ENCODE data around the gene HEXB. TPM values are rescaled to one million over a fixed set of nuclear protein-coding genes. Genes with fewer than 3 reads are reported as not detected.
A peak's percentile ranks its signal among the peaks of the same experiment; 100 is the strongest.

Gene HEXB
- total RNA-seq, 1 experiment from 2014 or later: 60.9 TPM

- TF ChIP-seq ATF1 (CRISPR knock-in tag; IDR thresholded peaks at IDR 0.05): no peak
- TF ChIP-seq GABPB1 (CRISPR knock-in tag; IDR thresholded peaks at IDR 0.05): 0 out of 2 replicates have a peak, but pooled peaks have one; percentile 38
- TF ChIP-seq, protein P1, sequence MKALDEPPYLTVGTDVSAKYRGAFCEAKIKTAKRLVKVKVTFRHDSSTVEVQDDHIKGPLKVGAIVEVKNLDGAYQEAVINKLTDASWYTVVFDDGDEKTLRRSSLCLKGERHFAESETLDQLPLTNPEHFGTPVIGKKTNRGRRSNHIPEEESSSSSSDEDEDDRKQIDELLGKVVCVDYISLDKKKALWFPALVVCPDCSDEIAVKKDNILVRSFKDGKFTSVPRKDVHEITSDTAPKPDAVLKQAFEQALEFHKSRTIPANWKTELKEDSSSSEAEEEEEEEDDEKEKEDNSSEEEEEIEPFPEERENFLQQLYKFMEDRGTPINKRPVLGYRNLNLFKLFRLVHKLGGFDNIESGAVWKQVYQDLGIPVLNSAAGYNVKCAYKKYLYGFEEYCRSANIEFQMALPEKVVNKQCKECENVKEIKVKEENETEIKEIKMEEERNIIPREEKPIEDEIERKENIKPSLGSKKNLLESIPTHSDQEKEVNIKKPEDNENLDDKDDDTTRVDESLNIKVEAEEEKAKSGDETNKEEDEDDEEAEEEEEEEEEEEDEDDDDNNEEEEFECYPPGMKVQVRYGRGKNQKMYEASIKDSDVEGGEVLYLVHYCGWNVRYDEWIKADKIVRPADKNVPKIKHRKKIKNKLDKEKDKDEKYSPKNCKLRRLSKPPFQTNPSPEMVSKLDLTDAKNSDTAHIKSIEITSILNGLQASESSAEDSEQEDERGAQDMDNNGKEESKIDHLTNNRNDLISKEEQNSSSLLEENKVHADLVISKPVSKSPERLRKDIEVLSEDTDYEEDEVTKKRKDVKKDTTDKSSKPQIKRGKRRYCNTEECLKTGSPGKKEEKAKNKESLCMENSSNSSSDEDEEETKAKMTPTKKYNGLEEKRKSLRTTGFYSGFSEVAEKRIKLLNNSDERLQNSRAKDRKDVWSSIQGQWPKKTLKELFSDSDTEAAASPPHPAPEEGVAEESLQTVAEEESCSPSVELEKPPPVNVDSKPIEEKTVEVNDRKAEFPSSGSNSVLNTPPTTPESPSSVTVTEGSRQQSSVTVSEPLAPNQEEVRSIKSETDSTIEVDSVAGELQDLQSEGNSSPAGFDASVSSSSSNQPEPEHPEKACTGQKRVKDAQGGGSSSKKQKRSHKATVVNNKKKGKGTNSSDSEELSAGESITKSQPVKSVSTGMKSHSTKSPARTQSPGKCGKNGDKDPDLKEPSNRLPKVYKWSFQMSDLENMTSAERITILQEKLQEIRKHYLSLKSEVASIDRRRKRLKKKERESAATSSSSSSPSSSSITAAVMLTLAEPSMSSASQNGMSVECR (CRISPR knock-in tag; IDR thresholded peaks at IDR 0.05; ENCODE audit: borderline replicate concordance): 0 out of 2 replicates have a peak, but pooled peaks have one; percentile 85
- TF ChIP-seq MAX (CRISPR knock-in tag; IDR thresholded peaks at IDR 0.05): peak; percentile 67; the same call in 1 of the 2 replicates
- TF ChIP-seq, protein P2, sequence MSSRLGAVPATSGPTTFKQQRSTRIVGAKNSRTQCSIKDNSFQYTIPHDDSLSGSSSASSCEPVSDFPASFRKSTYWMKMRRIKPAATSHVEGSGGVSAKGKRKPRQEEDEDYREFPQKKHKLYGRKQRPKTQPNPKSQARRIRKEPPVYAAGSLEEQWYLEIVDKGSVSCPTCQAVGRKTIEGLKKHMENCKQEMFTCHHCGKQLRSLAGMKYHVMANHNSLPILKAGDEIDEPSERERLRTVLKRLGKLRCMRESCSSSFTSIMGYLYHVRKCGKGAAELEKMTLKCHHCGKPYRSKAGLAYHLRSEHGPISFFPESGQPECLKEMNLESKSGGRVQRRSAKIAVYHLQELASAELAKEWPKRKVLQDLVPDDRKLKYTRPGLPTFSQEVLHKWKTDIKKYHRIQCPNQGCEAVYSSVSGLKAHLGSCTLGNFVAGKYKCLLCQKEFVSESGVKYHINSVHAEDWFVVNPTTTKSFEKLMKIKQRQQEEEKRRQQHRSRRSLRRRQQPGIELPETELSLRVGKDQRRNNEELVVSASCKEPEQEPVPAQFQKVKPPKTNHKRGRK (CRISPR knock-in tag; IDR thresholded peaks at IDR 0.05; ENCODE audit: borderline replicate concordance): no peak
- TF ChIP-seq, protein P3, sequence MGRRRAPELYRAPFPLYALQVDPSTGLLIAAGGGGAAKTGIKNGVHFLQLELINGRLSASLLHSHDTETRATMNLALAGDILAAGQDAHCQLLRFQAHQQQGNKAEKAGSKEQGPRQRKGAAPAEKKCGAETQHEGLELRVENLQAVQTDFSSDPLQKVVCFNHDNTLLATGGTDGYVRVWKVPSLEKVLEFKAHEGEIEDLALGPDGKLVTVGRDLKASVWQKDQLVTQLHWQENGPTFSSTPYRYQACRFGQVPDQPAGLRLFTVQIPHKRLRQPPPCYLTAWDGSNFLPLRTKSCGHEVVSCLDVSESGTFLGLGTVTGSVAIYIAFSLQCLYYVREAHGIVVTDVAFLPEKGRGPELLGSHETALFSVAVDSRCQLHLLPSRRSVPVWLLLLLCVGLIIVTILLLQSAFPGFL (CRISPR knock-in tag; IDR thresholded peaks at IDR 0.05; ENCODE audit: borderline replicate concordance): no peak
- TF ChIP-seq TP53 (CRISPR knock-in tag; IDR thresholded peaks at IDR 0.05): peak; percentile 80; the same call in 1 of the 2 replicates
- no peak for TF ChIP-seq IRF2 (CRISPR knock-in tag; IDR thresholded peaks at IDR 0.05; ENCODE audit: borderline replicate concordance, low read depth)
- no peak for TF ChIP-seq NFYB (CRISPR knock-in tag; conservative IDR thresholded peaks at IDR 0.05; ENCODE audit: low read depth)
- TF ChIP-seq ZNF232 (CRISPR knock-in tag; IDR thresholded peaks at IDR 0.05): 0 out of 2 replicates have a peak, but pooled peaks have one; percentile 59
- no peak for TF ChIP-seq NR2C2 (CRISPR knock-in tag; IDR thresholded peaks at IDR 0.05)
- TF ChIP-seq ZNF121 (CRISPR knock-in tag; IDR thresholded peaks at IDR 0.05): no peak
- TF ChIP-seq USF2 (CRISPR knock-in tag; IDR thresholded peaks at IDR 0.05): peak; percentile 88
- no peak for TF ChIP-seq KAT7 (CRISPR knock-in tag; IDR thresholded peaks at IDR 0.05; ENCODE audit: borderline replicate concordance)
- no peak for TF ChIP-seq ZNF138 (CRISPR knock-in tag; conservative IDR thresholded peaks at IDR 0.05)
- TF ChIP-seq, protein P4, sequence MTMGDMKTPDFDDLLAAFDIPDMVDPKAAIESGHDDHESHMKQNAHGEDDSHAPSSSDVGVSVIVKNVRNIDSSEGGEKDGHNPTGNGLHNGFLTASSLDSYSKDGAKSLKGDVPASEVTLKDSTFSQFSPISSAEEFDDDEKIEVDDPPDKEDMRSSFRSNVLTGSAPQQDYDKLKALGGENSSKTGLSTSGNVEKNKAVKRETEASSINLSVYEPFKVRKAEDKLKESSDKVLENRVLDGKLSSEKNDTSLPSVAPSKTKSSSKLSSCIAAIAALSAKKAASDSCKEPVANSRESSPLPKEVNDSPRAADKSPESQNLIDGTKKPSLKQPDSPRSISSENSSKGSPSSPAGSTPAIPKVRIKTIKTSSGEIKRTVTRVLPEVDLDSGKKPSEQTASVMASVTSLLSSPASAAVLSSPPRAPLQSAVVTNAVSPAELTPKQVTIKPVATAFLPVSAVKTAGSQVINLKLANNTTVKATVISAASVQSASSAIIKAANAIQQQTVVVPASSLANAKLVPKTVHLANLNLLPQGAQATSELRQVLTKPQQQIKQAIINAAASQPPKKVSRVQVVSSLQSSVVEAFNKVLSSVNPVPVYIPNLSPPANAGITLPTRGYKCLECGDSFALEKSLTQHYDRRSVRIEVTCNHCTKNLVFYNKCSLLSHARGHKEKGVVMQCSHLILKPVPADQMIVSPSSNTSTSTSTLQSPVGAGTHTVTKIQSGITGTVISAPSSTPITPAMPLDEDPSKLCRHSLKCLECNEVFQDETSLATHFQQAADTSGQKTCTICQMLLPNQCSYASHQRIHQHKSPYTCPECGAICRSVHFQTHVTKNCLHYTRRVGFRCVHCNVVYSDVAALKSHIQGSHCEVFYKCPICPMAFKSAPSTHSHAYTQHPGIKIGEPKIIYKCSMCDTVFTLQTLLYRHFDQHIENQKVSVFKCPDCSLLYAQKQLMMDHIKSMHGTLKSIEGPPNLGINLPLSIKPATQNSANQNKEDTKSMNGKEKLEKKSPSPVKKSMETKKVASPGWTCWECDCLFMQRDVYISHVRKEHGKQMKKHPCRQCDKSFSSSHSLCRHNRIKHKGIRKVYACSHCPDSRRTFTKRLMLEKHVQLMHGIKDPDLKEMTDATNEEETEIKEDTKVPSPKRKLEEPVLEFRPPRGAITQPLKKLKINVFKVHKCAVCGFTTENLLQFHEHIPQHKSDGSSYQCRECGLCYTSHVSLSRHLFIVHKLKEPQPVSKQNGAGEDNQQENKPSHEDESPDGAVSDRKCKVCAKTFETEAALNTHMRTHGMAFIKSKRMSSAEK (CRISPR knock-in tag; IDR thresholded peaks at IDR 0.05; ENCODE audit: borderline replicate concordance): no peak
- TF ChIP-seq ZBTB21 (CRISPR knock-in tag; IDR thresholded peaks at IDR 0.05; ENCODE audit: borderline replicate concordance): no peak
- TF ChIP-seq NFATC4 (CRISPR knock-in tag; IDR thresholded peaks at IDR 0.05): no peak
- no peak for TF ChIP-seq ZNF671 (CRISPR knock-in tag; IDR thresholded peaks at IDR 0.05)
- TF ChIP-seq, protein P5, sequence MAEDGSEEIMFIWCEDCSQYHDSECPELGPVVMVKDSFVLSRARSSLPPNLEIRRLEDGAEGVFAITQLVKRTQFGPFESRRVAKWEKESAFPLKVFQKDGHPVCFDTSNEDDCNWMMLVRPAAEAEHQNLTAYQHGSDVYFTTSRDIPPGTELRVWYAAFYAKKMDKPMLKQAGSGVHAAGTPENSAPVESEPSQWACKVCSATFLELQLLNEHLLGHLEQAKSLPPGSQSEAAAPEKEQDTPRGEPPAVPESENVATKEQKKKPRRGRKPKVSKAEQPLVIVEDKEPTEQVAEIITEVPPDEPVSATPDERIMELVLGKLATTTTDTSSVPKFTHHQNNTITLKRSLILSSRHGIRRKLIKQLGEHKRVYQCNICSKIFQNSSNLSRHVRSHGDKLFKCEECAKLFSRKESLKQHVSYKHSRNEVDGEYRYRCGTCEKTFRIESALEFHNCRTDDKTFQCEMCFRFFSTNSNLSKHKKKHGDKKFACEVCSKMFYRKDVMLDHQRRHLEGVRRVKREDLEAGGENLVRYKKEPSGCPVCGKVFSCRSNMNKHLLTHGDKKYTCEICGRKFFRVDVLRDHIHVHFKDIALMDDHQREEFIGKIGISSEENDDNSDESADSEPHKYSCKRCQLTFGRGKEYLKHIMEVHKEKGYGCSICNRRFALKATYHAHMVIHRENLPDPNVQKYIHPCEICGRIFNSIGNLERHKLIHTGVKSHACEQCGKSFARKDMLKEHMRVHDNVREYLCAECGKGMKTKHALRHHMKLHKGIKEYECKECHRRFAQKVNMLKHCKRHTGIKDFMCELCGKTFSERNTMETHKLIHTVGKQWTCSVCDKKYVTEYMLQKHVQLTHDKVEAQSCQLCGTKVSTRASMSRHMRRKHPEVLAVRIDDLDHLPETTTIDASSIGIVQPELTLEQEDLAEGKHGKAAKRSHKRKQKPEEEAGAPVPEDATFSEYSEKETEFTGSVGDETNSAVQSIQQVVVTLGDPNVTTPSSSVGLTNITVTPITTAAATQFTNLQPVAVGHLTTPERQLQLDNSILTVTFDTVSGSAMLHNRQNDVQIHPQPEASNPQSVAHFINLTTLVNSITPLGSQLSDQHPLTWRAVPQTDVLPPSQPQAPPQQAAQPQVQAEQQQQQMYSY (CRISPR knock-in tag; IDR thresholded peaks at IDR 0.05): no peak
- no peak for TF ChIP-seq PRRX2 (CRISPR knock-in tag; IDR thresholded peaks at IDR 0.05)
- no peak for TF ChIP-seq FOXJ3 (CRISPR knock-in tag; IDR thresholded peaks at IDR 0.05; ENCODE audit: borderline replicate concordance)
These were observed at the start of gene HEXB (continued) for GRCh38 chr5:74684900-74685851.
